ENCODE results near the gene ACAD11.
"Not testable (repeated sequence)": the region's sequence is repeated elsewhere in the genome, so short reads cannot be mapped to it uniquely, and the experiment has no call there.

The ACAD11 gene

GRCh38 chr3:132643366-132643765 lies 16.2 kb downstream of the ACAD11 start:
- DNase-seq: no peak

- DNase-seq: no peak
These were observed 17.1 kb downstream of the ACAD11 start for GRCh38 chr3:132642539-132642847.

GRCh38 chr3:132641837-132642538 lies 17.6 kb downstream of the ACAD11 start:
- DNase-seq: no peak

GRCh38 chr3:132641427-132641826 lies 18.2 kb downstream of the ACAD11 start:
- not testable (repeated sequence) for DNase-seq

GRCh38 chr3:132638706-132639105 lies 20.9 kb downstream of the ACAD11 start:
- no peak for DNase-seq

GRCh38 chr3:132637590-132637989 lies 22.0 kb downstream of the ACAD11 start:
- DNase-seq: no peak

GRCh38 chr3:132635052-132635451 lies 24.6 kb downstream of the ACAD11 start:
- DNase-seq: no peak

GRCh38 chr3:132630612-132631011 lies 29.0 kb downstream of the ACAD11 start:
- no peak for DNase-seq

- no peak for DNase-seq
These were observed 29.7 kb downstream of the ACAD11 start for GRCh38 chr3:132629928-132630327.

- DNase-seq: no peak
These were observed 31.5 kb downstream of the ACAD11 start for GRCh38 chr3:132628157-132628556.

GRCh38 chr3:132626955-132627354 lies 32.7 kb downstream of the ACAD11 start:
- DNase-seq: no peak

GRCh38 chr3:132625613-132626012 lies 34.0 kb downstream of the ACAD11 start:
- DNase-seq: no peak

- no peak for DNase-seq
These were observed 34.8 kb downstream of the ACAD11 start for GRCh38 chr3:132624790-132625189.

GRCh38 chr3:132623646-132624045 lies 36.0 kb downstream of the ACAD11 start:
- no peak for DNase-seq

- DNase-seq: no peak
These were observed 36.8 kb downstream of the ACAD11 start for GRCh38 chr3:132622761-132623160.

- DNase-seq: no peak
These were observed 37.5 kb downstream of the ACAD11 start for GRCh38 chr3:132622148-132622547.

GRCh38 chr3:132616780-132617179 lies 42.8 kb downstream of the ACAD11 start:
- DNase-seq: no peak

- DNase-seq: no peak
These were observed 43.7 kb downstream of the ACAD11 start for GRCh38 chr3:132615881-132616280.

- DNase-seq: not testable (repeated sequence)
These were observed 44.3 kb downstream of the ACAD11 start for GRCh38 chr3:132615301-132615700.

- DNase-seq: not testable (repeated sequence)
These were observed 53.0 kb downstream of the ACAD11 start for GRCh38 chr3:132606620-132607019.

GRCh38 chr3:132606085-132606484 lies 53.5 kb downstream of the ACAD11 start:
- no peak for DNase-seq

GRCh38 chr3:132605374-132605792 lies 54.2 kb downstream of the ACAD11 start:
- no peak for DNase-seq

GRCh38 chr3:132600614-132601013 lies 59.0 kb downstream of the ACAD11 start:
- not testable (repeated sequence) for DNase-seq

GRCh38 chr3:132598181-132598580 lies 61.4 kb downstream of the ACAD11 start:
- DNase-seq: no peak

- no peak for DNase-seq
These were observed 61.9 kb downstream of the ACAD11 start for GRCh38 chr3:132597660-132598059.

Data from activated T-cell treated with anti-CD3 and anti-CD28 coated beads, Interleukin-2, amount 50 U/mL, for 1 hour (primary cell).